ENCODE results near the gene TTLL13.
"Not testable (repeated sequence)": the region's sequence is repeated elsewhere in the genome, so short reads cannot be mapped to it uniquely, and the experiment has no call there.

Gene TTLL13

GRCh38 chr15:90287101-90287500 lies 37.7 kb downstream of the TTLL13 start:
- no peak for DNase-seq (ENCODE audit: low read depth in 2 of 2)

DNA sequence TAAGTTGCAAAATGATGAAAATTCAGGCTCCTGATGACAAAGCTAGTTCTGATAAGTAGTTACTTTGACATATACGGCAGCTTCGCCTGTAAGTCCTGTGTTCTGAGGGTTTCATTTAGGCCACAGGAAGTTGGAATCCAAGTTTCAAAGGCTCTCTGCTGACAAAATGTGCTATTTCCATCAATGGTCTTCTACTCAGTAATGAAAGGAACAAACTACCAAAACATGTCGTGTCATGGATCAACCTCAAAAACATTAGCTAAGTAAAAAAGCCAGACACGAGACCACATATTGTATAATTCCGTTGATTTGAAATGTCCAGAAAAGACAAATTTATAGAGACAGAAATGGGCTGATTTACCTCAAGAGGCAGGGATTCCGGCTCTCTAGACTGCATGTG lies 38.6 kb downstream of the TTLL13 start:
- no peak for DNase-seq (ENCODE audit: low read depth in 2 of 2)

DNA sequence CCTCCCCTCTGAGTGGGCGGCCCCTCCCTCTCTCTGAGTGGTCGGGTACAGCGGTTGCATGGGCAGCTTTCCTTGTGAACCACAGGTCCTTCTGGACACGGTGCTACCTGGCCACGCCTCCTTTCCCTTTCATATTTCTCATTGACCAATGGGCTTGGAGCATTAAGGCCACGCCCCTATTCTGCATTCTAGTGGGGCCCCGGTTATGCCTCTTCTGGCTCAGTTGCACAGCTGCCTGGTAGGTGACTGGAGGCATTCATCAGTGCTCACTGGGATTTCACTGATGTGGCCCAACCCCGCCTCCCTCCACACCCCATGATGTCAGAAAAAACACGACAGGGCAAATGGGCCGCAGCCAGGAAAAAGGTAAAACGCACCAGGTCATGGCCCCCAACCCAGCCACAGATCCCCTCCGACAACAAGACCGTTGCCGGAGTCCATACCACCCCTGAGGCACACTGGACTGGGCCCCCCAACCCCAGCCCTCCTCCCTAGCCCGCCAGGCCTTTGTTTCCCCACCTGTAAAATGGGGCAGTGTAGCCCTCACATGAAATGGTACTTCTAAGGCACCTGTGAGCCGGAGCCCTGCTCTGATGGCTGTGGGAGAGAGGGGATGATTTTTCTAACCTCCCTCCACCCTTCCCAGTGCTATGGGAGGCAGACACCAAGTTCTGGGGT lies 42.5 kb downstream of the TTLL13 start:
- DNase-seq (ENCODE audit: low read depth in 2 of 2), result peak in 1 of 2 donors; percentile 22

GRCh38 chr15:90293040-90293810 lies 43.9 kb downstream of the TTLL13 start:
- DNase-seq (ENCODE audit: low read depth in 2 of 2), result peak; percentile 63 to 75

DNA sequence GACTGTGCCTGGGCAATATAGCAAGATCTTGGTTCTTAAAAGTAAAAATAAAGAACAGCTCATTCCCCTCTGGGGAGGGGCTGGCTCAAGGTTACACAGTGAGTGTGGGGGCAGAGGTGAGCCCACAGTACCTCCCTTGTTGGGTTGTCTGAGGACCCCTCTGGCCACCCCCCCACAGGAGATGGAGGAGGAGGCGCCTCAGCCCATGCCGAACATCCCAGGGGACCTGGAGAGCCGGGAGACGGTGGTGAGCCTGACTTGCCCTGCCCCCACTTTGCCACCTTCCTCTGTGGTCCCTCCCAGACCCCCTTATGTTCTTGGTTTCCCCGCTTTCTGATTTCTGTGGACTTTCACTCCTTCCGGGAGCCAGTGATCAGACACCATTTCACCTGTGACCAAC lies 44.8 kb downstream of the TTLL13 start:
- DNase-seq (ENCODE audit: low read depth in 2 of 2), result no peak

- DNase-seq (ENCODE audit: low read depth in 2 of 2), result no peak
Measured at GRCh38 chr15:90294601-90295269, 45.4 kb downstream of the TTLL13 start.

- DNase-seq (ENCODE audit: low read depth in 2 of 2), result no peak
Measured at GRCh38 chr15:90295270-90295648, 45.9 kb downstream of the TTLL13 start.

GRCh38 chr15:90296316-90296884 lies 47.0 kb downstream of the TTLL13 start:
- not testable (repeated sequence) for DNase-seq (ENCODE audit: low read depth in 2 of 2)

DNA sequence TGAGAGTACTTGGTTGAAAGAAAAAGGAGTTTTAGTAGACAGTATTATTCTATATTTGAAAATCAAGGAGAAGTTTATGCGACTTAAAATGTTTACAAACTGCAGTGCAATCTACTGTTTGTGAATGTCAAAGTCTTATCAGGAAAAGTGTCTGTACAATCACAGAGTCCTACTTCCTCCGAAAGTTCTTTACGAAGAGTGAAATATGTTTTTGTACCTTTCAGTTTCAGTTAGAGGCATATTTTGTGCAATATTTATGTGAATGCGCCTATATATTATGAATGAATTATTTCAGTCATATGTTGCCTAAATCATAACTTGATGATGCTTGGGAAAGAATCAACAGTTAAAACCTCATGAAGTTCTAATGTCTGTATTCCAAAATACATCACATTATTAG lies 47.7 kb downstream of the TTLL13 start:
- no peak for DNase-seq (ENCODE audit: low read depth in 2 of 2)

GRCh38 chr15:90300541-90300940 lies 51.2 kb downstream of the TTLL13 start:
- no peak for DNase-seq (ENCODE audit: low read depth in 2 of 2)

DNA sequence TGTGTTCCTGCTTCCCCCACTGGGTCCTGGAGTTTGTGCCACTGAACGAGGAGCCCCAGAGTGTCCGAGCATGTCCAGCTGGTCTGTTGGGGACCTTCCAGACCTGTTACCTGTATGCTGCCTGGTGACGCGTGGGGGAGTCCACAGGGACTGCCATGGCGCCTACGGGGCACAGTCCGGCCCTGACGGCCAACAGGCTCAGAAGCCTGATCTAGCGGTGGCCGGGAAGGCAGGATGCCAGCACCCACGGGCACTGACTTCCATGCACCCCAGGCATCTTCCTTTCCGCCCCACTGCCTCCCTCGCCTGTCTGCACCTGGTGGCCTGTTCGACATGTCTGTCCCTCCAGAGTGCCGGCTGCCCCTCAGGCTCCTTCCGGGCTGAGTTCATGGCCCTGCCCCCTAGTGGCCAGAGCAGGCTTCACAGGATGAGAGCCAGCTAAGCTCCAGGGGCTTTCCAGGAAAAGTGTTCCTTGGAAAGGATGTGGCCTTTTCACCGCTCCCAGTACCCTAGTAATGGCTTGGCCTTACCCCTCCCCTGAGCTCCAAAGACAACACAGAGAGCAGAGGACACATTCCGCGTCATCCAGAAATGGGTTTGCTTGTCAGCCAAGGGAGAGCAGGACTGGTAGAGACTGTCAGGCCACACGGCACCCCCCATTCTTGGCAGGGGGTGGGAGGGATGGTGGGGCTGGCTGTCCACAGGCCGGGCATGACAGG lies 51.8 kb downstream of the TTLL13 start:
- peak; percentile 56 to 62 for DNase-seq (ENCODE audit: low read depth in 2 of 2)

- no peak for DNase-seq (ENCODE audit: low read depth in 2 of 2)
Measured at GRCh38 chr15:90301707-90302300, 52.4 kb downstream of the TTLL13 start.

- not testable (repeated sequence) for DNase-seq (ENCODE audit: low read depth in 2 of 2)
Measured at GRCh38 chr15:90305355-90305754, 56.0 kb downstream of the TTLL13 start.

DNA sequence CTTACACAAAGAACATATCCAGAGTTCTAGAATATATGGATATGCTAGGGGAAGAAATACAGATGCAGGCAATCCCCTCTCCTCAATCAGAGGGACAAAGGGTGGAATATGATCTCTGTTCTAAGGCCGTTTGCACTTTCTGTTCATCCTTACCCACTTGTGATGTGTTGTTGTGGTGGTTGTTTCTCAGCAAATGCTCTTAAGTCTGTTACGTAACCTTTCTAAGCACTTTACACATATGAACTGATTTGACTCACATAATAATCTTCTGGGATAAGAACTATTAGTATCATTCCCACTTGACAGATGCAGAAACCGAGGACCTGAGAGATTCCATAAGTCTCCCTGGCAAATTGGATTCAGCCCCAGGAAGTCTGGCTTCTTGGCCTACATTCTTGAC lies 56.6 kb downstream of the TTLL13 start:
- DNase-seq (ENCODE audit: low read depth in 2 of 2), result no peak

- DNase-seq (ENCODE audit: low read depth in 2 of 2), result peak in 1 of 2 donors; percentile 25
Measured at GRCh38 chr15:90306560-90306959, 57.2 kb downstream of the TTLL13 start.

- DNase-seq (ENCODE audit: low read depth in 2 of 2), result no peak
Measured at GRCh38 chr15:90307661-90308060, 58.3 kb downstream of the TTLL13 start.

DNA sequence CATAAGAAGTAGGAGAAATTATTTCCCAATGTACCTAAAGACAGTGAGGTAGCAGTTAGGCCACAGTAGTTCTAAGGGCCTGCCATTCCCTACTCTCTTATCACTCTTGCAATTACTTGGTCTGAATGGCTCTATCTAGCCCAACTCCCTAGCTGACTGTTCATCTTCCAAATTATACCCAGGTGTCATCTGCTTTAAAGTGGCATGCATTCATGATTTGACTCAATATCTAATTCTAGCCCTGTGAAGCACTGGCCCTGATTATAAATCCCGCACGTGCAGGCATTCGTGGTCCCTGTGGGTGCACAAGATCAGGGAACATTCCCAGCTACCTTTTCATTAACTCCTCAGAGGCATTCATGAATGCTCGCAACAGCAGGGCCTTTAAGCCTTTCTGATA lies 59.7 kb downstream of the TTLL13 start:
- DNase-seq (ENCODE audit: low read depth in 2 of 2), result no peak

All from stimulated activated CD4-positive, alpha-beta T cell treated with anti-CD3 and anti-CD28 coated beads, Interleukin-4, amount 100 ng/mL, for 48 hours (primary cell).